GM12801 (cell line): Measurements from ENCODE around the gene PCBP3.

ENCODE experiments used
- CTCF ChIP-seq: IDR thresholded peaks from one replicate; pipeline ENCODE4 v1.5.1; 2011; ENCODE audit warnings: control low read depth; ENCODE audit not compliant: insufficient read length; ENCODE audit errors: extremely low read depth

PCBP3 gene

GRCh38 chr21:45809421-45809820, 165.9 kb downstream of the PCBP3 start:
- no peak for TF ChIP-seq CTCF

DNA sequence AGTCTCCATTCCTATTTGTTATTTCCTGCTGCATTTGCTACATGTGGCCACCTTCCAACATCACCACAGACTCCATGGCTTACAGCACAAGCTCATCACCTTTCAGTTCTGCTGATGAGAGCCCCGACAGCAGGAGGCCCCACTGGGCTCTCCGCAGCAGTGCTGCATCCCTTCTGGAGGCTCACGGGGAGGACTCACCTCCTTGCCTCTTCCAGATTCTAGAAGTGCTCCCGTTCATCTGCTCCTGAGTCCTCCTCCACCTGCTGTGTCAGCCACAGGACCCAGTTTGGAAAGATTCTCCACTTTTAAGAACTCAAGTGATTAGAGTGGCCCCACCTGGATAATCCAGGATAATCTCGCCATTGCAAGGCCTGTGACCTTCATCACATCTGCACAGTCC, 167.6 kb downstream of the PCBP3 start:
- TF ChIP-seq CTCF: no peak

DNA sequence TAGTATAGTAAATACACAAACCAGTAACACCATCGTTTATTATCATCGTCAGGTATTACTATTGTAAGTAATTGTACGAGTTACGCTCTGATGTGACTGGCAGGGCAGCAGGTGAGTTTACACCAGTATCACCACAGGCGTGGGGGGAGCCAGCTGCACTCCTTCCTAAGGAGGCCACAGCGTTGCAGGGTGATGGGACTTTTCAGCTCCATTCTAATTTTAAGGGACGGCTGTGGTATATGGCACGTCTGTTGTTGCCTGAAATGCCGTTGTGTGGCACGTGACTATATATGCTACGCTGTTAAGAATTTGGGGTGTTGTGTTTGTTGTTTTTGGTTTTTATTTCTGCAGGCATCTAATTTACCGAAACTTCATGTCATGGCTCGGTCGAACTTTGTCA, 173.3 kb downstream of the PCBP3 start:
- TF ChIP-seq CTCF: no peak

DNA sequence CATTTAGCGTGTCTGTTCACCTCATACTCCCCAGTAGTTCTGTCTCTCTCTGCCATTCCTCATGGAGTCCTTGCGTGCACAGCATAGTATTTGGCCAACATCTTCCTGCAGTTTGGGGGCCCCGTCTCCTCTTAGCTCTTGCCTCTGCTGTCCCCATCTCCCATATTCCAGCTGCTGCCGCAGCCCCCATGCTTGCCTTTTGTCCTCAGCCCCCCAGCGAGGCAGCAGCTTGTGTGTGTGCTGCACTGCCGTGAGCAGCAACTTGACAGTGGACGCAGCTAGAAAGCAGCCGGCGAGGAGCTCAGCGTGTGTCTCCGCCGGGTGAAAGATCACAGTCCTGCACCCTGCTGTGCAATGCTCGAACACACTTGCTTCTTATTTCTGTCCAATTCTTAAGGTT, 173.8 kb downstream of the PCBP3 start:
- TF ChIP-seq CTCF: no peak

GRCh38 chr21:45818276-45818903, 174.9 kb downstream of the PCBP3 start:
- no peak for TF ChIP-seq CTCF

DNA sequence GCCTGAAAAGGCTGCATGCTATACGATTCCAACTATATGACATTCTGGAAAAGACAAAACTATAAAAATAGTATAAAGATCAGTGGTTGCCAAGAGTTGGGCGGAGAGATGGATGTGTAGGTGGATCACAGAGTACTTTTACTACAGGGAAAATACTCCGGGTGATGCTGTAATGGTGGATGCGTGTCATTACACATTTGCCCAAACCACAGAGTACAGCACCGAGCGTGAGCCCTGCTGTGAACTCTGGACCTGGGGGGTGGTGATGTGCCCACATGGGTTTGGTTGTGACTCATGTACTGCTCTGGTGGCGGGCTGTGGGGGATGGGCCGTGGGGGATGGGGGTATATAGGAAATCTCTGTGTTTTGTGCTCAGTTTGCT, 175.4 kb downstream of the PCBP3 start:
- no peak for TF ChIP-seq CTCF

DNA sequence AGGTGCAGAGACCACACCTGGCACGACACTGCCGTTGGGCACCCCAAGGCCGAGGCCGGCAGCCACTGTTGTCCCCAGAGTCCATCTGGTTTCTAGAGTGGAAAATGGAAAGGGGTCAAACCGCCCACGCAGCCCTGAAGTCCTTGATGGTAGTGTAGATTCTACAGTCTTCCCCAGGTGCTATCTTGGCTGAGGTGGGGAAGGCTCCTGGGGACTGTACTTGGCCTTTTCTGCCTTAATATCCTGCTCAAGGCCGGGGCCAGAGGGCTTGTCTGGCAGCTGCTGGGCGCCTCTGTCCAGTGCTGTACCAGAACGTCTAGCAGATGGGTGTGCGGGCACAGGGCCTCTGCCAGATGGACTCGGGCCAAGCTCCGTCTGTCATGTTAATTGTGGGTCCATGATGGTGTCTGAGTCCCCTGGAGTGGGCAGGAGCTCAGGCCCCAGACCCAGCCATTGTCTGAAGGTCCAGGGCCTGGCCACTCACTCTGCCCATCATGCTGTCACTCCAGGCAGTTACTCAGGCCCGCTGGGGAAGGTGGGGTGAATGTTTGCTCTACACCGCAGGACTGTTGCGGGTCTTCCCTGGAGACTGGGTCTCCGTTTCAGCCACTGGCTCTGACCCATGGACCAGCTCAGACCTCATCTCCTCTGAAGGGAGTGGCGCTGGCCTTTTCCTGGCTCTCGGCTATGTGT, 176.1 kb downstream of the PCBP3 start:
- no peak for TF ChIP-seq CTCF
